Neuronal stem cell (in vitro differentiated cells): ENCODE data around the gene TPSG1.
"Not testable (repeated sequence)": the region's sequence is repeated elsewhere in the genome, so short reads cannot be mapped to it uniquely, and the experiment has no call there.

Experiments used
- DNase-seq: peaks from one replicate; pipeline ENCODE4 v3.0.0-alpha.2; 2013; ENCODE audit warnings: low spot score
- H2AFZ ChIP-seq: one replicate; pipeline ENCODE4 v1.6.1; 2013; ENCODE audit warnings: mild to moderate bottlenecking, low read length, inconsistent platforms
- H2AK5ac ChIP-seq: 2 replicates; pipeline ENCODE4 v1.6.1; 2013; ENCODE audit warnings: low read depth, mild to moderate bottlenecking, inconsistent platforms, low read length, moderate library complexity, mixed read lengths
- H2BK120ac ChIP-seq: 2 replicates; pipeline ENCODE4 v1.6.1; 2013; ENCODE audit warnings: low read depth, mild to moderate bottlenecking, inconsistent platforms, low read length, moderate library complexity, mixed read lengths
- H2BK12ac ChIP-seq: one replicate; pipeline ENCODE4 v1.6.1; 2013; ENCODE audit warnings: low read length, inconsistent platforms
- H2BK15ac ChIP-seq: 2 replicates; pipeline ENCODE4 v1.6.1; 2013; ENCODE audit warnings: mild to moderate bottlenecking, low read length, inconsistent platforms, mixed read lengths
- H2BK5ac ChIP-seq: one replicate; pipeline ENCODE4 v1.6.1; 2013; ENCODE audit warnings: inconsistent platforms, mild to moderate bottlenecking, low read length, moderate library complexity
- H3K14ac ChIP-seq: one replicate; pipeline ENCODE4 v1.6.1; 2013; ENCODE audit warnings: low read length, inconsistent platforms
- H3K18ac ChIP-seq: 2 replicates; pipeline ENCODE4 v1.6.1; 2013; ENCODE audit warnings: low read length, inconsistent platforms
- H3K23ac ChIP-seq: 2 replicates; pipeline ENCODE4 v1.6.1; 2013; ENCODE audit warnings: low read depth, mild to moderate bottlenecking, mixed read lengths, low read length, inconsistent platforms; ENCODE audit not compliant: poor library complexity
- H3K27ac ChIP-seq: replicated peaks from 3 replicates; pipeline ENCODE4 v1.5.1; 2013; ENCODE audit warnings: low read length, inconsistent platforms
- H3K27me3 ChIP-seq, 3 experiments: 2 replicates each; pipeline ENCODE4 v1.6.1; 2013; ENCODE audit warnings: low read length in 3 of 3, mild to moderate bottlenecking in 2 of 3, inconsistent platforms in 1 of 3, low read depth in 1 of 3, mixed read lengths in 1 of 3, moderate library complexity in 1 of 3; ENCODE audit not compliant: control insufficient read depth in 3 of 3, insufficient read depth in 3 of 3
- H3K36me3 ChIP-seq, 2 donors: replicated peaks in 1 of 2; 2 replicates each; pipeline ENCODE4 v1.6.1; 2013; ENCODE audit warnings: low read length in 2 of 2; ENCODE audit not compliant: control insufficient read depth in 2 of 2, insufficient read depth in 2 of 2
- H3K4ac ChIP-seq: 2 replicates; pipeline ENCODE4 v1.6.1; 2013; ENCODE audit warnings: inconsistent platforms, mild to moderate bottlenecking, low read length, moderate library complexity
- H3K4me1 ChIP-seq, 2 donors: 1 replicate in 1 of 2; 2 replicates in 1 of 2; pipeline ENCODE4 v1.6.1; 2013; ENCODE audit warnings: low read length in 2 of 2, low read depth in 1 of 2; ENCODE audit not compliant: control insufficient read depth in 2 of 2, insufficient read depth in 1 of 2
- H3K4me2 ChIP-seq: one replicate; pipeline ENCODE4 v1.6.1; 2013; ENCODE audit warnings: mild to moderate bottlenecking, low read length, inconsistent platforms; ENCODE audit not compliant: insufficient read depth, poor library complexity, severe bottlenecking
- H3K4me3 ChIP-seq, 2 donors: 2 replicates each; pipeline ENCODE4 v1.5.1; 2013; ENCODE audit warnings: low read length in 2 of 2, mild to moderate bottlenecking in 2 of 2, inconsistent platforms in 1 of 2, moderate library complexity in 1 of 2
- H3K79me1 ChIP-seq: one replicate; pipeline ENCODE4 v1.6.1; 2013; ENCODE audit warnings: low read depth, mild to moderate bottlenecking, inconsistent platforms, low read length, moderate library complexity
- H3K9ac ChIP-seq: one replicate; pipeline ENCODE4 v1.6.1; 2013; ENCODE audit warnings: mild to moderate bottlenecking, low read depth, low read length, inconsistent platforms; ENCODE audit not compliant: poor library complexity
- H3K9me3 ChIP-seq, 2 donors: replicated peaks in 1 of 2; 2 replicates each; pipeline versions ENCODE3 to v1.6.1; 2013; ENCODE audit warnings: low read length in 2 of 2, mild to moderate bottlenecking in 2 of 2, inconsistent platforms in 1 of 2, low read depth in 1 of 2, mixed read lengths in 1 of 2, moderate library complexity in 1 of 2; ENCODE audit not compliant: control insufficient read depth in 2 of 2, insufficient read depth in 1 of 2
- H4K8ac ChIP-seq: one replicate; pipeline ENCODE4 v1.6.1; 2013; ENCODE audit warnings: low read depth, mild to moderate bottlenecking, inconsistent platforms, low read length, moderate library complexity
- H4K91ac ChIP-seq: one replicate; pipeline ENCODE4 v1.6.1; 2013; ENCODE audit warnings: low read length, low read depth, mild to moderate bottlenecking, inconsistent platforms; ENCODE audit not compliant: poor library complexity
- WGBS, 2 donors: extraction: QIAGEN DNeasy Blood & Tissue Kit; methylation state at CpG; one replicate each; pipeline ENCODE4 v1.1.7; 2013; ENCODE audit warnings: missing lambda C conversion rate in 2 of 2, mixed read lengths in 1 of 2; ENCODE audit not compliant: insufficient read length in 2 of 2, insufficient replicate concordance in 1 of 2; ENCODE audit errors: extremely low coverage in 2 of 2; 5-methylcytosine and 5-hydroxymethylcytosine counted together

Gene TPSG1

GRCh38 chr16:1232049-1232748, 7.1 kb upstream of the TPSG1 start:
- not testable (repeated sequence) for H3K4me2 ChIP-seq, H3K18ac ChIP-seq, H3K4me1 ChIP-seq, H3K36me3 ChIP-seq, H3K27me3 ChIP-seq, DNase-seq, H3K27ac ChIP-seq, H3K79me1 ChIP-seq, H3K14ac ChIP-seq, H3K9me3 ChIP-seq, H2AK5ac ChIP-seq, H2BK5ac ChIP-seq, H3K23ac ChIP-seq, H4K8ac ChIP-seq, H4K91ac ChIP-seq, H3K4me3 ChIP-seq, H2AFZ ChIP-seq, H2BK120ac ChIP-seq, H3K9ac ChIP-seq, H3K4ac ChIP-seq, H2BK15ac ChIP-seq, H2BK12ac ChIP-seq
- no CpG with 5 or more reads among the region's 47 CpGs for WGBS, 2 donors

GRCh38 chr16:1231301-1231700, 6.2 kb upstream of the TPSG1 start:
- not testable (repeated sequence) for H3K4ac ChIP-seq, DNase-seq, H4K91ac ChIP-seq, H3K9ac ChIP-seq, H2BK12ac ChIP-seq, H3K27me3 ChIP-seq, H3K14ac ChIP-seq, H3K79me1 ChIP-seq, H3K18ac ChIP-seq, H2BK120ac ChIP-seq, H3K36me3 ChIP-seq, H3K4me1 ChIP-seq, H3K4me3 ChIP-seq, H2BK15ac ChIP-seq, H2BK5ac ChIP-seq, H3K23ac ChIP-seq, H4K8ac ChIP-seq, H3K9me3 ChIP-seq, H2AFZ ChIP-seq, H3K27ac ChIP-seq, H2AK5ac ChIP-seq, H3K4me2 ChIP-seq
- no CpG with 5 or more reads among the region's 7 CpGs for WGBS, 2 donors

- H3K9ac ChIP-seq, H3K4ac ChIP-seq, H2AFZ ChIP-seq, H3K4me2 ChIP-seq, H3K9me3 ChIP-seq, H2BK12ac ChIP-seq, H3K27ac ChIP-seq, H3K14ac ChIP-seq, H3K36me3 ChIP-seq, H3K18ac ChIP-seq, H3K27me3 ChIP-seq, H3K4me1 ChIP-seq, H3K23ac ChIP-seq, H3K4me3 ChIP-seq, H4K91ac ChIP-seq, H3K79me1 ChIP-seq, DNase-seq, H4K8ac ChIP-seq, H2BK5ac ChIP-seq, H2BK120ac ChIP-seq, H2BK15ac ChIP-seq, H2AK5ac ChIP-seq: not testable (repeated sequence)
- no CpG with 5 or more reads among the region's 17 CpGs for WGBS, 2 donors
Measured at GRCh38 chr16:1230471-1231212, 5.6 kb upstream of the TPSG1 start.

DNA sequence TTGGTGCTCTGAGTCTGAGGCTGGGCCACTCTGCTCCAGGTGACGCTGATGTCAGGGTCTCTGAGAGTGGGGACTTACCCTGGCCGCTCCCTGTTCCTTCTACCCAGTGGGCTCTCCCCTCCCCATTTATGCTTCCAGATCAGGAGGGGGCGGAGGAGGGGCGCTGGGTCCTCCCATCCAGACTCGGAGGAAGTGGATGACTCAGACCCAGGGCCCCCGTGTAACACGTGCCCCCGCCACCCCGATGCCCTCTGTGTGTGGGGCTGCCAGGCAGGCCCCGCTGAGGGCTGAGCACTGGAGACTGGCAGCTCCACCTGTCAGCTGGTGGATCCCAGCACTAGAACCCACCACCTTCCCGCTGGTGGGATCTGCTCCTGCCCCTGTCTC, 5.0 kb upstream of the TPSG1 start, which contains the start of gene TPSB2:
TSS of gene TPSB2 (minus strand) at position 101 of the 387 bp plus-strand sequence. CDS start 233 bp downstream, outside the sequence.
- not testable (repeated sequence) for H3K4me1 ChIP-seq, DNase-seq, H2BK12ac ChIP-seq, H3K79me1 ChIP-seq, H3K36me3 ChIP-seq, H2BK5ac ChIP-seq, H4K8ac ChIP-seq, H4K91ac ChIP-seq, H2AFZ ChIP-seq, H3K4ac ChIP-seq, H3K9ac ChIP-seq, H3K27ac ChIP-seq, H2BK15ac ChIP-seq, H3K4me3 ChIP-seq, H2AK5ac ChIP-seq, H2BK120ac ChIP-seq, H3K18ac ChIP-seq, H3K4me2 ChIP-seq, H3K14ac ChIP-seq, H3K27me3 ChIP-seq, H3K23ac ChIP-seq, H3K9me3 ChIP-seq
- WGBS, 2 donors = no CpG with 5 or more reads among the region's 11 CpGs
